Activated CD4-positive, alpha-beta T cell treated with anti-CD3 and anti-CD28 coated beads, Interleukin-2, amount 50 U/mL, for 16 hours (primary cell): Measurements from ENCODE around the gene TSPAN4.

Source experiments
- DNase-seq: peaks from one replicate; pipeline ENCODE4 v3.0.0-alpha.2; 2020

TSPAN4 gene

GRCh38 chr11:837189-837989, 5.3 kb upstream of the TSPAN4 start:
- no peak for DNase-seq

DNA sequence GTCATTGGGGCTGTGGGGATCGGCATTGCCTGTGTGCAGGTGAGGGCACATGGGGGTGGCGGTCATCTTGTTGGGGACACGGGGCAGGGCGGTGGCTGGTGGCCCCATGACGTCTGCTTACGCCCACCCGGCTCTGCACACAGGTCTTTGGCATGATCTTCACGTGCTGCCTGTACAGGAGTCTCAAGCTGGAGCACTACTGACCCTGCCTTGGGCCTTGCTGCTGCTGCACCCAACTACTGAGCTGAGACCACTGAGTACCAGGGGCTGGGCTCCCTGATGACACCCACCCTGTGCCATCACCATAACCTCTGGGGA, 4.7 kb upstream of the TSPAN4 start:
- no peak for DNase-seq

DNA sequence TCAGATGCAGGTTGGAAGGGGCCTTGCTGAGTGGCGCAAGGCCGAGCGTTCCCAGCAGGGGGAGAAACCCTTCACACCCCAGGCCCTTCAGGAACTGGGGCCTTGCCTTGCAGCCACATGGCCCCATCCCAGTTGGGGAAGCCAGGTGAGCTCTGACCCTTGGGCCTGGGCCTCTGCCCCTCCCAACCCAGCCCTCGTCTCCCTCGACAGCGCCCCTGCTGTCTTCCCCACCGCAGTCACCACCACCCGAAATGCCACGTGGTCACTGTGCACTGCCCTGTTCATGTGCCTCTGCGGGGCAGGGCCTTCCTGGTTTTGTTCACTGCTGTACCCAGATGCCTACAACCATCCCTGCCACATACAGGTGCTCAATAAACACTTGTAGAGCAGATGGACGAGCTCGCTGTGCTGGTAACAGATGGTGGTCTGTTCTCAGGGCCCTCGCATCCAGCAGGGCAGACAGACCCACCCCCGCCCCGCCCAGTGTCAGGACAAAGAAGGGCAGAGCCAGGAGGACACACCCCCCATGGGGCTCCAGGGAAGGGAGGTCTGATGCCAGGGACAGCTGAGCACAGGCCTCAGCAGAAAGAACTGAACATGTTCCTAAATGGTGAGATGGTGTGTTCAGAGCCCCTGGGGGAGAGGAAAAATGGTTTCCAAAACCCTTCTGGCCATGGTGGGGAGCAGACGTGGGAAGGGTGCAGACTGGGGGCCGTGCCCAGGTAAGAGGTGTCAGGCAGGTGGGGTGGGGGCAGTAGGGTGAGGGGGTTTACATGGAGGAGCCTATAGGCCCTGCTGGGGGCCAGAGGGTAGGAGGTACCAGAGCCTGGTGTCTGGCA, 4.0 kb upstream of the TSPAN4 start:
- DNase-seq = no peak

GRCh38 chr11:839280-839623, 3.4 kb upstream of the TSPAN4 start:
- DNase-seq = no peak

DNA sequence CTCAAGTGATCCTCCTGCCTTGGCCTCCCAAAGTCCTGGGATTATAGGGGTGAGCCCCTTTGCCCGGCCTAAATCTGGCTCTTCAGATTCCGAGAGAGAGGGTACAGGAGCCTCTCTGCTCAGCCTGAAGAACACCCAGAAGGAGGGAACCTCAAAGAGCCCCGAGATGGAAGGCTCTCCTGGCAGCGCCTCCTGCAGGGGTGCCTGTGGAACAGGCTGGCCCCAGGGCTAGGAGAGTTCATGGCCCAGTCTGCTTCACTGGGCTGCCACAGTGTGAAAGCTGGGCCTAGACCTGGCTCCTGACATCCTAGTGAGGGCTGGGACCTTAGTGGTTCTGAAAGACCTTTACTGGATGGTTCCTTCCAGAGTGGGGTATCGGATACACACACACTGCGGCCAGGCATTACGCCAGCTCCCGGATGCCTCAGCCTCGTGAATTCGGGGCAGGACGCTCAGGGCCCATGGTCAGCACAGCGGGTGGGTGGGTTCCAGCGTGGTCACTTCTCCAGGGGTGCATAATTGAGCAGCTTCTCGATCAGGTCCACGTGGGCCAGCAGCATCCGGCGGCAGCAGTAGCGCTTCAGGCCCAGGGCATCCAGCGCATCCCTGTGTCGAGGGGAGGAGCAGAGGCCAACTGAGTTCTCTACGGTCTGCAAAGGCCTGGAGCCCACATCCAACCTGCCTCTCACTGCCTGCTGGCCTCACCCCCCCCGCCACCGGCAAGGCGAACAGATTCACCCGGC, 2.6 kb upstream of the TSPAN4 start:
- no peak for DNase-seq

DNA sequence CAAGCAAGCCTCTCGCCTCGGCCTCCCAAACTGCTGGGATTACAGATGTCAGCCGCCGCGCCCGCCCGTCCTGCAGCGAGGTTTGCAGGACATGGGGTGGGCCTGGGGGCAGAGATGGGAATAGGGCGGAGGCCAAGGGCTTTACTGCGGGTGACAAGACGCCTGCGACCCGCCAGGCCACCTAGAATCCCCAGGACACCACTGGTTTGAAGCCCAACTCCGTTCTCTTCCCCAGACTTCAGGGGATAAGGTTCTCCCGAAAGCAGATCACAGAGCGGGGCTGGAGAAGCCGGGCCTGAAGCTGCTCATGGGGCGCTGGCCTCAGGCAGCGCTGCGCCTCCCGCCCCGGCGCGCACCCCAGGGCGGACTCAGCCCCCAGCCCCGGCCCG, 677 bp upstream of the TSPAN4 start:
- DNase-seq = no peak

GRCh38 chr11:843086-843734, 558 bp downstream of the TSPAN4 start:
- DNase-seq = no peak

DNA sequence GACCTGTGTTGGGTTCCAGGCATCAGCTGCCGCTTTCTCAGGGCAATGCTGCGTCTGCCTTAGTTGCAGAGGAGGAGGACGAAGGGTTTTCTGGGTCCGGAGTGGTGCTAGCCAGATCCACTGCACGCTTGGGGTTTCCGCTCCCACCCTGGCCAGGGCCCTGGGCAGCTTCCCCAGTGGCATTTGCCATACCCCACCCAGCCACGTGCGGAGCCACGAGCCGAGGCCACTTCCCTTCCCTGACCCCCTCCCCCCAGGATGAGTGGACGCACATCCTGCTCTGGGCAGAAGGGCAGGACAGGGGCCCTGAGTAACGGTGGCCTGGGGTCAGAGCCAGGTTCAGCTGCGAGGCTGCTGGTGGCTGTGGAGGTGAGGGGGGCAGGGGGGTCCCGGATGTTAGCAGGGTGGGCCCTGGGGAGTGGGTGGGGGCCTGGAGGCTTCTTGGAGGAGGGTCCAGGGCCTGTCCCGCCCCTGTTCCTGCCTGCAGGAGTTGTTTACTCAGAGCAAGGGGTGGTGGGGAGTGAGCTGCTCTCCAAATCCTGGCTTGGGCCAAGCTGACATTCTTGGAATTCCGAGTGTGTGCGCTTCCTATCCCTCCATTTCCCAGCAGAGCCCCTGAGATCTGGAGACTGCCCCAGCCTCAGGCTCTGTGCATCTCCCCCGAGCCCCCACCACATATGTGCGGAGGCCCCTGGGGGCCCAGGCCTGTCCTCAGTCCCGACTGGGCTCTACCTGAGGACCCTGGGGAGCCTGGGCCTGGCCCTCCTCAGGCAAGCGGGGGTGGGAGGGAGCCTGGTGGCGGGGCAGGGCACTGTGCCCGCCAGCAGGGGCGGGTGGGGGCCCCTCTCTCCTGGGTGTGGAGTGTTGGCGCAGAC, 1.4 kb downstream of the TSPAN4 start:
- no peak for DNase-seq

- no peak for DNase-seq
Observed at GRCh38 chr11:844693-845644, 2.3 kb downstream of the TSPAN4 start.

DNA sequence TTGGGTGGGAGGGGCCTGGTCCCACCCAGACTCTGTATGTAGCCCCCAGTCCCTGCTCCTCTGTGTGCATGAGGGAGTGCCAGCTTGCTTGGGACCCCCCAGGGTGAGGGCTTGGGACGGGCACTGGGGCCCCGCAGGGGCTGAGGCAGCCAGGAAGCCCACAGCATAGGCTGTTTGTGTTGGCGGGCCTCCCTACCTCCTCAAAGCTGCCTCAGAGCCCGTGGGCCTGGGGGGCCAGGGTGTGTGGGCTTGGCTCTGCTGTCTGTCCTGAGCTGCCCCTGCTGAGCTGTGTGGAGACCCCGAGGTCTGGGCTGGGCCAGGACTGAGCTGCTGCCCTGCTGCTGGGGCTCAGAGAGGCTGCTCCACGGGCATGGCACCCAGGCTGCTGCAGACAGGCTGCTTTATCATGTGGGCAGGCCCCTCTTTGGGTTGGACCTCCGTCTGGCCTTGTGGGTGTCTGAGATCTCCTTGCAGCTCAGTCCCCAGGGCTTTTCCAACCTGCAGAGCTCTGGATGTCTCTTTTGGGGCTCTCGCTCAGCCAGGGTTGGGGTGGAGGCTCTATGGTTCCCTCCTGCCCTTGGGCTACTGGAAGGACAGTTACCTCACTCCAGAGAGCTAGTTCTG, 3.3 kb downstream of the TSPAN4 start:
- no peak for DNase-seq

DNA sequence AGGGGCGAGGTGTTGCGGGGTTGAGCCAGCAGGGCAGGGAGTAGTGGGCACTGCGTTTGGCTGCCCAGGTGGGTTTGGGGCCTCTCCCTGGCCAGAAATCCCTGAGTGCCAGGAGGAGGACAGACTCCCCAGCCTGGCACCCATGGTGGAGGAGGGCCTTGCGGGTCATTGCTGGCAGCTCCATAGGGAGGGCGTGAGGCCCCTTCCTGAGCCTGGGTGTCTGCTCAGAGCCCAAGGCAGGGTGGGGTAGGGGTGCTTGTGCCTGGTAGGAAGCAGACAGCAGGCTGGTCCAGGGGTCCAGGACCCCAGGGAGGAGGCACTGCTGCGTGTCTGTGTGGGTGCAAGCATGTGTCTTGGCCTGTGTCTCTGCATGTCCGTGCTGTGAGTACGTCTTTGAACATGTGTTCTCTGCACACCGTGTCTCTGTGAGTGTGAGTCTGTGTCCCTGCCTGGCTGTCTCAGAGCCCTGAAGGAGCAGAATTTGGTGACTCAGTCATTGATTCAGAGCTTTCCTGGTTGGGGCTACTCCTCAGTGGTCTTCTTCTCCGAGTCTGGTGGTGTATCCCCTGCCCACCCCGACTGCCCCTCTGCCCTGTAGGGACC, 3.9 kb downstream of the TSPAN4 start:
- no peak for DNase-seq

GRCh38 chr11:847876-848275, 5.2 kb downstream of the TSPAN4 start:
- no peak for DNase-seq

DNA sequence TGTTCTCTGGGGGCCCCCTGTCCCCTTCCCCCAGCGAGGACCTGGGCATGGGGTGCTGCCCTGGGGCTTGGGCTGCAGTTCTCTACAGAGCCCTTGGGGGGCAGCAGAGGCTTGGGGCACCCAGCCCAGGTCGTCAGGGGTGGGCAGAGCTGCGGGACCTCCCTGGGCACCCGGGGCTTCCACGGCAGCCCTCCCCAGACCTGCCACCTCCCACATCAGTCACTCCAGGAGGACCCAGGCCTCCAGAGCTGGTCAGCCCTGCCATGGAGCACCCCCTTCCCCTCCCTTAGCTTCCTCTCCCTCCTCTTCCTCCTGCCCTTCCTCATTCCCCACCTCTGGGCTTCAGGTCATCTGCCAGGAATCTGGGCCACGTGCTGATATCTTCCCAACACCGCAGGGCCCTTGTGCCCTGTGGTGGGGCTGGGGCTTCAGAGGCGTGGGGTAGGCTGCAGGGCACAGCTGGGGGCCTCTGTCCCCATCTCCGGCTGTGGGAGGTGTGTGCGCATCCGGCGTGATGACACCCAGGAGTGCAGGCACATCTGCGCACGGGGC, 5.8 kb downstream of the TSPAN4 start:
- peak; percentile 68 for DNase-seq

DNA sequence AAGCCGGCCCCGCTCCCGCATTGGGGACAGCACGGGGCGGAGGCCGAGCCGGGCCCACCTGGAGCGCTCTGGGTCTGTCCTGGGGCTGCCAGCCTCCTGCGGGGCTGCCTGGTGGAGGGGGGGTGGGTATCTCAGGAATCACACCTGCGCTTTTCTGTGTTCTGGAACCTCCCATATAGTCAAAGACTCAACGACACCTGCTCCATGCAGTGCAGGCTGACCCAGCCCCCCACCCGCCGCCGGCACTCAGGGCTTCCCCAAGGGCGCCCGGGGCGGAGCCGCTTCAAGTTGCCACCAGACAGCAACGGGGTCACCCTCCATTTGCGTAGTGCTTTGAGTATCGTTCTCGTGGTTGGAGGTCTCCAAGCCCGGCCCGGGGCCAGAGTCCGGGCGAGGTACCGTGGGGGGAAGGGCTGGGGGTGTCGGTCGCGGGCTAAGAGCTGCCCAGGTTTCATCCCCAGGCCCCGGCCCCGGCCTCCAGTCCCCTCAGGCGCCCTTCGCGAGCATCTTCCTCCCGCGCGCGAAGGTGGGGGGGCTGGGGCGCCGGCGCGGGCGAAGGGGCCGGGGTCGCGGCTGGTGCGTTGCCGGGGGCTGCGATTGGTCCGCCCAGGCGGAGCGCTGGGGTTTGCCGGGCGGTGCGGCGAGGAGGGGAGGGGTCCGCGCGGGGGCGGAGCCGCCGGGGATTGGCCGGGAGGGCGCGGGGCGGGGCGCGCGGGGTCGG, 6.6 kb downstream of the TSPAN4 start:
- DNase-seq = no peak

GRCh38 chr11:849951-850774, 7.5 kb downstream of the TSPAN4 start:
- DNase-seq = no peak

DNA sequence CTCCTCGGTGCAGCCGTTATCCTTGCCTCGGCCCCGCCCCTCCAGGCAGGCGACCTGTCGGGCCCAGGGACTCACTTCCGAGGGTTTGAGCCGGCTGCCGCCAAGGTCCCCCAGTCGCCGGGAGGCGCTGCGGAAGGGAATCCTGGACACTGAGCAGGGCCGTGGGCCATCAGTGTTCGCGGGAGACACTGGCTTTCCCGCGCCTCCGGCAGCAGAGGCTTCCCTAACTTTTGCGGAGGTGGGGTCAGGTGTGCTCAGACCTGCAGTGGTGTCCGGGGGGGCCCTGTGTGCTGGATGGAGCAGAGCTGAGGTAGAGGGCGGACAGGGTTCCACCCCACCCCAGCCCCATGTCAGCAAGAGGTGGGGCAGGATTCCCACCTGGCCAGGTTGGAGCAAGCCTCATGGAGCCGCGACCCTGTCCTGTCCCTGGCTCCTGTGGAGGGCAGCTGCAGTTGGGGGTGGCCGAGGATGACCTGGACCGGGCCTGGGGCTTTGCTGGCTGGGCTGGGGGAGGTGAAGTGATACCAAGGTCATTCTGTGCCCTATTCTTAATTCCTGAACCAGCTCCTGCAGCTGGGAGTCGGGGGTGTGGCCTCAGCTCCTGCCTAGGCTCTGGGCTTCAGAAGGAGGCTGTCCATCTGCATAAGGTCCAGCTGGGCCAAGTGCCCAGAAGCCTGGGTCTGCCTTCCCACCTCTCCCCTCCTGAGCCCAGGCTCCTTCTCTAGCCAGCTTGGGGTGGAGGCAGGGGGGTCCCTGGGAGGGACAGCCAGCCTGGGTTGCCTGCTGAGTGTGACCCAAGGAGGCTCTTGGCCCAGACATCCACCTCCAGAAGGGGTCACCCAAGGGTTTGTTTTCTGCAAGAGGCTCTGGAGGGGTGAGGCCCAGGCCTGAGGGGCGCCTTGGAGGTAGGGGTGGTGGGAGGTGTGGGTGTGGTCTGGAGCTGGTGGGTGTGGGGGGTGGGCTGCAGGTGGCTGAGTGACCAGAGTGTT, 8.4 kb downstream of the TSPAN4 start:
- DNase-seq = no peak

GRCh38 chr11:852762-853161, 10.1 kb downstream of the TSPAN4 start:
- DNase-seq = no peak
